Mammary epithelial cell (primary cell): ENCODE data around the gene DEPP1.

ENCODE experiments used
- EZH2 ChIP-seq: IDR thresholded peaks from 2 replicates; pipeline ENCODE4 v1.6.1; 2012; ENCODE audit warnings: low read length, inconsistent platforms, borderline replicate concordance
- TF ChIP-seq, protein P1 (sequence below), 2 donors: IDR thresholded peaks in 1 of 2; conservative IDR thresholded peaks in 1 of 2; 2 replicates each; pipeline ENCODE4 v1.5.1; 2011 to 2012; ENCODE audit warnings: inconsistent platforms in 2 of 2, low read length in 2 of 2, mild to moderate bottlenecking in 2 of 2, control low read depth in 1 of 2, low read depth in 1 of 2; ENCODE audit not compliant: insufficient read depth in 1 of 2; ENCODE audit errors: extremely low read depth in 1 of 2

DNA sequence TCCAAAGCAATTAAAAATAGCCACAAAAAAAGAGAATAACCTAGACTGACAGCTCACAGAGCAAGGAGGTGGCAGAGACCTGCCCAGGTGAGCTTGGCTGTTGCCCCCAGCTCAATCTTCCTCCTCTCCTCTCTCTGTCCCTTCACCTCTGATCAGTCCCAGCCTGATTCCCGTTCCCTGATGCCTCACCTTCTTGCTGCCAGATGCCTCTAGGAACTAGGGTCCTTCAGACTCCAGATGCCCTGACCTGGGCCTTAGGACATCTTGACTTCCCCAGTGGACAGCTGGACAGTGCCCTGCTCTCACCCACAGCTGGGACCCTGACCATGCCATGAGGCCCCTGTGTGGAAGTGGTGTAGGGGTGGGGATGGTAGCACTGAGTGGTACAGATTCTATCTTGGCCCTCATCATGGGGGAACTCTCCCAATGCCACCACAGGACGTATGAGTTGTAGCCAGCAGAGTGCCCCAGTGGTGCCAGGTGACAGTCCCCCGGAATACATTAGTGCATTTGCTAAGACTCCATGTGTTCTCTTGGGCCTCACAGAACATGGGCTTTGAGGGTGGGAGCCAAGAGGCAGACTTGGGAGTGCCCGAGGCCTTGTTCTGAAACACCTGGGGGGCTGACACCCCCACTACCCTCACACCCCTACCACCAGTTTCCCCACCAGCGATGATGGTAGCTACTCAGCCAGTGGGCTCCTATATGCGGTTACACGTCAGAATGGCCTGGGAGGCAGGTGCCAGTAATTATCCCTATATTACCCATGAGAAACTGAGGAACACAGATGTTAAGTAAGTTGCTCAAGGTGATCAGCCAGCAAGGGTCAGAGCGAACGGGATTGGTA, 2.0 kb downstream of the DEPP1 start:
- TF ChIP-seq, protein P1, sequence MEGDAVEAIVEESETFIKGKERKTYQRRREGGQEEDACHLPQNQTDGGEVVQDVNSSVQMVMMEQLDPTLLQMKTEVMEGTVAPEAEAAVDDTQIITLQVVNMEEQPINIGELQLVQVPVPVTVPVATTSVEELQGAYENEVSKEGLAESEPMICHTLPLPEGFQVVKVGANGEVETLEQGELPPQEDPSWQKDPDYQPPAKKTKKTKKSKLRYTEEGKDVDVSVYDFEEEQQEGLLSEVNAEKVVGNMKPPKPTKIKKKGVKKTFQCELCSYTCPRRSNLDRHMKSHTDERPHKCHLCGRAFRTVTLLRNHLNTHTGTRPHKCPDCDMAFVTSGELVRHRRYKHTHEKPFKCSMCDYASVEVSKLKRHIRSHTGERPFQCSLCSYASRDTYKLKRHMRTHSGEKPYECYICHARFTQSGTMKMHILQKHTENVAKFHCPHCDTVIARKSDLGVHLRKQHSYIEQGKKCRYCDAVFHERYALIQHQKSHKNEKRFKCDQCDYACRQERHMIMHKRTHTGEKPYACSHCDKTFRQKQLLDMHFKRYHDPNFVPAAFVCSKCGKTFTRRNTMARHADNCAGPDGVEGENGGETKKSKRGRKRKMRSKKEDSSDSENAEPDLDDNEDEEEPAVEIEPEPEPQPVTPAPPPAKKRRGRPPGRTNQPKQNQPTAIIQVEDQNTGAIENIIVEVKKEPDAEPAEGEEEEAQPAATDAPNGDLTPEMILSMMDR (conservative IDR thresholded peaks at IDR 0.05 in 1 of 2, IDR thresholded peaks at IDR 0.05 in 1 of 2; ENCODE audit: extremely low read depth in 1 of 2, insufficient read depth in 1 of 2, low read depth in 1 of 2, low read length in 2 of 2): no peak
- TF ChIP-seq EZH2: no peak
